Central memory CD4-positive, alpha-beta T cell (primary cell): ENCODE results near the gene GOLGA6L6.
"Not testable (repeated sequence)": the region's sequence is repeated elsewhere in the genome, so short reads cannot be mapped to it uniquely, and the experiment has no call there.

Experiments
- DNase-seq: peaks from one replicate; pipeline ENCODE4 v3.0.0; 2022
- total RNA-seq, 3 experiments: gene quantifications; one replicate each; lab custom pipeline; 2026; lab: John Stamatoyannopoulos, UW

Gene GOLGA6L6
- 0 reads per million in 3 experiments for total RNA-seq

GRCh38 chr15:20541700-20542099, at the start of gene GOLGA6L6:
TSS of gene GOLGA6L6 (minus strand) at chr15:20541800. CDS start at chr15:20541709, 91 bp downstream.
- not testable (repeated sequence) for DNase-seq

GRCh38 chr15:20590069-20590468, 48.5 kb upstream of the GOLGA6L6 start:
- DNase-seq: not testable (repeated sequence)

- DNase-seq: not testable (repeated sequence)
Observed at GRCh38 chr15:20586821-20587220, 45.2 kb upstream of the GOLGA6L6 start.

DNA sequence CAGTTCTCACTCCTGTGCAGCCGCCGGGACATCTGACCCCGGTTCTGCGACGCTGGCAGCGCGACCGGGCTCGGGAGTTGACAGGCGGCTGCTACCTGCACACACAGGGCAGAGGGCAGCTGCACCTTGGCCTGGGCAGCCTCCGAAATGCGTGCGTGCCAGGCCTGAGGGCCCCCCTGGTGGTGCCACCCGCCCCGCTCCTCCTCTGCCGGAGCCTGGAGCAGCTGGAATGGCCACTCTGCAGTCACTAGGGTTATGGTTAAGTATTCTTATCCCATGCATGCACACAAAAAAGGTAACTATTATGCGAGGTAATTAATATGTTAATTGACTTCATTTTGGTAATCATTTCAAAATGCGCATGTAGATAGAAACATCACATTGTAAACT, 41.1 kb upstream of the GOLGA6L6 start:
- not testable (repeated sequence) for DNase-seq

DNA sequence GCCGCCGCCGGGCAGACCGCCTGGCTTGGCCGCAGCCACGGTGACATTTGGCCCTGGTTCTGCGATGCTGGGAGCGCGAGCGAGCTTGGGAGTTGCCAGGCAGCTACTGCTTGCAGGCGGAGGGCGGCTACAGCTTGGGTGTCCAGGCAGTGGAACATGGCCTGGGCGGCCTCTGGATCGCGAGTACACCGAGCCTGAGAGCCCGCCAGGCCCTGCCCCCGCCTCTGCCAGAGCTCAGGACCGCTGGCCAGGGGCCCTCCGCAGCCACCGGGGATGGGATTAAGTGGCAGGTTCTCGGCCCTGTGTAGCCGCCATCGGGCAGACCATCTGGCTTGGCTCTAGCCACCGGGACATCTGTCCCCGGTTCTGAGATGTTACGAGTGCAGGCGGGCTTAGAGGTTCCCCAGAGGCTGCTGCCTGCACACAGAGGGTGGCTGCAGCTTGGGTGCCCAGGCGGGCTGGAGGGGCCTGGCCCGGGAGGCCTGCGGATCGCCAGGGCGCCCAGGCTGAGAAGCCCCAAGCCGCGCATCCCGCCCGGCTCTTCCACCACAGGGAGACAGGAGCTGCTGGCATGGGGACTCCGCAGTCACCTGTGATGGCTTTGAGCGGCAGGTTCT, 40.6 kb upstream of the GOLGA6L6 start:
- not testable (repeated sequence) for DNase-seq

- DNase-seq: not testable (repeated sequence)
Observed at GRCh38 chr15:20581261-20582108, 39.9 kb upstream of the GOLGA6L6 start.

DNA sequence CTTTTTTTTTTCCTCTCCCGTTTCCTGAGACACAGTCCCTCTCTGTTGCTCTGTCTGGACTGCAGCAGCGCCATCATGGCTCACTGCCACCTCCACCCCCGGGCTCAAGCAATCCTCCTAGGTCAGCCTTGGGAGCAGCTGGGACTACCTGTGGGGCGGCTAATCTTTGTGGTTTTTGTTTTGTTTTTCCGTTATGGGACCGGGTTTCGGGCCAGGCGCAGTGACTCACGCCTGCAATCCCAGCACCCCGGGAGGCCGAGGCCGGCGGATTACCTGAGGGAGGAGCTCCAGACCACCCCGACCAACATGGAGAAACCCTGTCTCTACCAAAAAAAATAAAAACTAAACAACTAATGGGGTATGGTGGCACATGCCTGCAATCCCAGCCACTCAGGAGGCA, 38.1 kb upstream of the GOLGA6L6 start:
- DNase-seq: not testable (repeated sequence)

- not testable (repeated sequence) for DNase-seq
Observed at GRCh38 chr15:20551289-20551688, 9.7 kb upstream of the GOLGA6L6 start.

DNA sequence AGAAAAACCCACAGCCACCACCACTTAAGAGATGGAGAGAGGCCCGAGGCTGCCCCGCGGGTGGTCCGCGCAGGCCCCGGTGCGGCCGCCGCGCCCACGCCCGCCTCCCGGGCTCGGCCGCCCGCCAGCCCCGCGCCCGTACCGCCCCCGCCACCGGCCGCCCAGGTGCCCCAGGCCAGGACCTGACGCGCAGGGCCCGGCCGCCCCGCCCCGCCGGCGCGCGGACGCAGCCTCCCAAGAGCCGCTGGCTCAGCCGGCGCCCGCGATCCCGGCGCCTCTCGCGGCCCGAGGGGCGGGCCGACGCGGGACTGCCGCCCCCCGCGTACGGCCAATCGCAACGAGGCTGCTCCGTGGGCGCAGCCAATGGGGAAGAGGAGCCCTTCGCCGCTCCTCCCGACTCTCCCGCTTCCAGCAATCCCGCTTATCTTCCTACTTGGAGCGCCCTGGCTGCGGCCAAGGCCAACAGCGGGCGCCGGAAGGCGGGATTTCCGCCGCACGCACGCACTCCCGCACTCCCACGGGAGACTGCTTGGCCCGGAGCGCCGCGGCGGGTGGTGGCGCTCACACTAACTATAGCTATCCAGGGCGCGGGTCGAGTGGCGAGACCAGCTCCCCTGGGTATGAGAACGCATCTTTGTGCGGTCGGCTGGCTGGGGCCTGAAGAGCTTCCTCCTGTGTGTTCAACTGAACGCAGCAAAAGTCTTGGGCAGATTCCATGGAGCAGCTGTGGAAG, 35.5 kb downstream of the GOLGA6L6 start:
- not testable (repeated sequence) for DNase-seq

GRCh38 chr15:20502839-20503238, 38.8 kb downstream of the GOLGA6L6 start:
- DNase-seq: not testable (repeated sequence)

DNA sequence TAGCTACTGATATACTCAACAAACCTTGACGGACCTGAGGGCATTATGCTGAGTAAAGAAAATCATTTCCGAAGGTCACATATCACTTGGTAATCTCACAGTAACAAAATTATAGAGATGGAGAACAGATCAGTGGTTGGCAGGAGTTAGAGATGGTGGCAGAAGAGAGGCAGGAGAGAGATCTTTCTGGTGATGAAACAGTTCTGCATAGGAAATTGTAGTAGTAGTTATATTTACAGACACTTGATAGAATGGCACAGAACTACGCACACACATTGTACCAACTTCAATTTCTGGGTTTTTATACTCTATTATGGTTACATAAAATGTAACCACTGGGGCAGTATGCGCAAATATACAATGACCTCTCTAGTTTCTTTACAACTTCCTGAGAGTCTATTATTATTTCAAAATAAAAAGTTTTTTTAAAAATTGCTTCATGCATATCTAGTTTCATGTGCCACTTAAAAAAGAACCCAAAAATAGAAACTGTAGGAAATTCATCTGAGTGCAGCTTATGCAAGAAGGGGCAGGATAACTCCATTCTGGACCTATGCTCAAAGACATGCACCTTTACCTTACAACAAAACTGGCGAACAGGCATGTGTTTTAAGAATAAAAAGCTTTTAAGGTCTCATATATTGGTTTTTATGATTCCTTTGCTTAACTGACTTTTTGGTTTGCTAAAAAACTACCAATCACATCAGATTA, 39.9 kb downstream of the GOLGA6L6 start:
- not testable (repeated sequence) for DNase-seq

- not testable (repeated sequence) for DNase-seq
Observed at GRCh38 chr15:20497781-20498180, 43.8 kb downstream of the GOLGA6L6 start.

GRCh38 chr15:20493035-20493434, 48.6 kb downstream of the GOLGA6L6 start:
- DNase-seq: not testable (repeated sequence)

- DNase-seq: not testable (repeated sequence)
Observed at GRCh38 chr15:20492598-20492997, 49.0 kb downstream of the GOLGA6L6 start.

- DNase-seq: not testable (repeated sequence)
Observed at GRCh38 chr15:20489320-20489719, 52.3 kb downstream of the GOLGA6L6 start.
